Heart left ventricle (tissue), 16 donors: ENCODE results near the gene PHC3. TPM values are rescaled to one million over a fixed set of nuclear protein-coding genes. Genes with fewer than 3 reads are reported as not detected.

Experiments
- ATAC-seq, 4 donors: fragments of 200-7000 bp; cut with Tn5 transposase; one replicate each; pipeline ENCODE4 v1.9.1; 2020 to 2022; ENCODE audit warnings: moderate library complexity in 4 of 4, mild to moderate bottlenecking in 3 of 4, moderate number of reproducible peaks in 1 of 4
- DNase-seq, 5 donors: peaks; one replicate each; pipeline ENCODE4 v3.0.0-alpha.2; 2020
- H3K27ac ChIP-seq, 12 donors: fragments of 200-600 bp; sonication (generic) in 4 of 12; one replicate each; pipeline versions ENCODE4 v1.5.0 to v1.8.0; 2016 to 2022; ENCODE audit warnings: mild to moderate bottlenecking in 2 of 12
- H3K27me3 ChIP-seq, 9 donors: fragments of 200-600 bp; sonication (generic) in 2 of 9; one replicate each; pipeline versions ENCODE4 v1.5.1 to v1.8.0; 2016 to 2022; ENCODE audit warnings: mild to moderate bottlenecking in 3 of 9
- H3K36me3 ChIP-seq, 9 donors: fragments of 200-600 bp; sonication (generic) in 2 of 9; one replicate each; pipeline versions ENCODE4 v1.5.0 to v1.8.0; 2018 to 2022; ENCODE audit warnings: mild to moderate bottlenecking in 2 of 9
- H3K4me1 ChIP-seq, 12 donors: fragments of 200-600 bp; sonication (generic) in 4 of 12; one replicate each; pipeline versions ENCODE4 v1.5.0 to v1.8.0; 2016 to 2022; ENCODE audit warnings: mild to moderate bottlenecking in 3 of 12
- H3K4me3 ChIP-seq, 12 donors: fragments of 200-600 bp; sonication (generic) in 4 of 12; one replicate each; pipeline versions ENCODE4 v1.5.0 to v1.8.0; 2017 to 2022; ENCODE audit warnings: mild to moderate bottlenecking in 9 of 12, moderate library complexity in 4 of 12
- H3K9me3 ChIP-seq, 12 donors: fragments of 200-600 bp; sonication (generic) in 4 of 12; one replicate each; pipeline versions ENCODE4 v1.5.0 to v1.8.0; 2016 to 2022; ENCODE audit warnings: mild to moderate bottlenecking in 1 of 12
- POLR2A ChIP-seq, 2 donors: fragments of 450-650 bp; IDR thresholded peaks; one replicate each; pipeline ENCODE4 v1.6.1; 2017; ENCODE audit warnings: antibody characterized with exemption in 2 of 2, mild to moderate bottlenecking in 2 of 2, moderate library complexity in 2 of 2
- WGBS, 4 donors: extraction: QIAGEN DNeasy Blood & Tissue Kit in 2 of 4; methylation state at CpG; one replicate each; pipeline versions ENCODE4 v1.1.5 to v1.1.7; 2013 to 2018; 5-methylcytosine and 5-hydroxymethylcytosine counted together
- intact Hi-C, 10 donors: fragments of 100-400 bp; cut with DNase I; formaldehyde crosslinking; loops; one replicate each; pipeline versions ENCODE4 v1.11.1 to v1.14.2; 2022
- polyA plus RNA-seq, 2 donors: library from polyadenylated mRNA; stranded (reverse); fragments of 200-250 nt; gene quantifications; one replicate each; pipeline ENCODE4 v1.2.3, GENCODE V29; 2013
- total RNA-seq, 9 donors: library from RNA; depleted of rRNA in 2 of 9; stranded (reverse); fragments of >200 nt in 2 of 9; fragmentation: NEBNext Ultra II Directional in 3 of 9; extraction: Animal tissue kit (Norgen Biotek cat#: 25700) in 3 of 9; gene quantifications; one replicate each; pipeline versions ENCODE4 v1.1.0 to v1.2.4, GENCODE V29; 2016 to 2023
- TF ChIP-seq, protein P1 (sequence below), 12 donors: fragments of 200-600 bp; sonication (generic) in 4 of 12; IDR thresholded peaks; one replicate each; pipeline versions ENCODE4 v1.5.0 to v1.8.0; 2018 to 2022; ENCODE audit warnings: antibody characterized with exemption in 12 of 12, mild to moderate bottlenecking in 5 of 12
- donor health status: ischemic (EF 13 %, LVEDD 7.1; RV severe dilation, severe dysfunction).
- donor health status: healthy with polysubstance abuse.
- donor health status: DM: no; HTN: yes; CAD: no.
- donor health status: DM: no; HTN: no; CAD: no.
- donor health status: ischemic (EF 25% LVEDD 6.9; RV normal size, moderate dysfunction).
- donor health status: ischemic (EF 25% LVEDD 5.7; RV mildly dilated, moderate dysfunction).
- donor health status: healthy.
- donor health status: DM: yes; HTN: yes; CAD: no.
- donor health status: ischemic (EF 35%, LVEDD 5.7; RV mildly dilated, moderate dysfunction).
- donor health status: nonischemic (EF 11% LVEDD 7.7; RV severe dilation, severe dysfunction).
- donor health status: DM: yes; HTN: yes; CAD: no.
- donor health status: PGD.
- donor health status: ischemic (EF 29% LVEDD 5.4; RV normal size, mild dysfunction).
- donor health status: nonischemic (EF 23%, LVEDD 6.1; RV moderate dilation, normal function).

Gene PHC3
- total and polyA plus RNA-seq, 11 donors: 5.7 to 83.8 (median 42.4) TPM

DNA sequence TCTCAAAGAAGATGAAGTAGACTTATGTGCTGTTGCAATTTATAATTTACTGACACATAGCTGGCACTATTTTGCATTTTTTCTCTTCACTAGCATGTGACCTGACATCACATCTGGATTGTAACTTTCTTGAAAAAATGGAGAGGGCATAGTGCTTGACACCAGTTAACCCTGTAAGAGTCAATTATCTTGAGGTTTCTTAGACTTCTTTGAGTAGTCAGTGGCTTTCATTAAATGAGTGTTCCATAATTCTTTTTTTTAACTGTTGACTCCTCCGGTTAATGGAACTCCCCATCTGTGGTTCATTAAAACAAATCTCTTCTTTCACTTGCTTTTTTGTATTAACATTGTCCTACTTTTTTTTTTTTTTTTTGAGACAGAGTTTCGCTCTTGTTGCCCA is 23.8 kb upstream of the PHC3 start:
- H3K36me3 ChIP-seq: no peaks in the 10 kb centered on the region
- intact Hi-C loops: no loop called here
- no peak overlapping the region for H3K4me3 ChIP-seq
- no peaks in the 10 kb centered on the region for H3K4me1 ChIP-seq
- ATAC-seq: no peak
- H3K27me3 ChIP-seq: peaks cover 0 to 14% (median 0%) of the 10 kb centered on the region in 9 donors
- no peaks in the 10 kb centered on the region for H3K9me3 ChIP-seq
- TF ChIP-seq, protein P1, sequence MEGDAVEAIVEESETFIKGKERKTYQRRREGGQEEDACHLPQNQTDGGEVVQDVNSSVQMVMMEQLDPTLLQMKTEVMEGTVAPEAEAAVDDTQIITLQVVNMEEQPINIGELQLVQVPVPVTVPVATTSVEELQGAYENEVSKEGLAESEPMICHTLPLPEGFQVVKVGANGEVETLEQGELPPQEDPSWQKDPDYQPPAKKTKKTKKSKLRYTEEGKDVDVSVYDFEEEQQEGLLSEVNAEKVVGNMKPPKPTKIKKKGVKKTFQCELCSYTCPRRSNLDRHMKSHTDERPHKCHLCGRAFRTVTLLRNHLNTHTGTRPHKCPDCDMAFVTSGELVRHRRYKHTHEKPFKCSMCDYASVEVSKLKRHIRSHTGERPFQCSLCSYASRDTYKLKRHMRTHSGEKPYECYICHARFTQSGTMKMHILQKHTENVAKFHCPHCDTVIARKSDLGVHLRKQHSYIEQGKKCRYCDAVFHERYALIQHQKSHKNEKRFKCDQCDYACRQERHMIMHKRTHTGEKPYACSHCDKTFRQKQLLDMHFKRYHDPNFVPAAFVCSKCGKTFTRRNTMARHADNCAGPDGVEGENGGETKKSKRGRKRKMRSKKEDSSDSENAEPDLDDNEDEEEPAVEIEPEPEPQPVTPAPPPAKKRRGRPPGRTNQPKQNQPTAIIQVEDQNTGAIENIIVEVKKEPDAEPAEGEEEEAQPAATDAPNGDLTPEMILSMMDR (IDR thresholded peaks at IDR 0.05): no peak
- no peak for TF ChIP-seq POLR2A (IDR thresholded peaks at IDR 0.05)
- WGBS, 4 donors: 89 to 99% (median 95%) methylated on average over 2 of the region's 2 CpGs
- no peak for DNase-seq
- no peak overlapping the region for H3K27ac ChIP-seq

DNA sequence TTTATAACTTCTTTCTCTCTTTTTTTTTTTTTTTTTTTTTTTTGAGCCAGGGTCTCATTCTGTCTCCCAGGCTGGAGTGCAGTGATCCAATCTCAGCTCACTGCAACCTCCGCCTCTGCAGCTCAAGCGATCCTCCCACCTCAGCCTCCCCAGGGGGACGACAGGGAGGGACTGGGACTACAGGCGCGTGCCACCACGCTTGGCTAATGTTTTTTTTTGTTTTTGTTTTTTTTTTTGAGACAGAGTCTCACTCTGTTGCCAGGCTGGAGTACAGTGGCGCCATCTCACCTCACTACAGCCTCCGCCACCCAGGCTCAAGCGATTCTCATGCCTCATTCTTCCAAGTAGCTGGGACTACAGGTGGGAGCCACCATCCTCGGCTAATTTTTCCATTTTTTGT is 23.0 kb upstream of the PHC3 start:
- Histone ChIP-seq H3K36me3 (no peaks in the 10 kb centered on the region), H3K4me1 (no peaks in the 10 kb centered on the region), H3K27me3 (peaks cover 0 to 14% (median 0%) of the 10 kb centered on the region in 9 donors), H3K27ac (no peak overlapping the region), H3K9me3 (no peaks in the 10 kb centered on the region), H3K4me3 (no peak overlapping the region)
- ATAC-seq: no peak
- no peak for DNase-seq
- intact Hi-C loops: no loop called here
- 88 to 91% (median 91%) methylated on average over 10 of the region's 10 CpGs for WGBS, 4 donors
- TF ChIP-seq POLR2A (IDR thresholded peaks at IDR 0.05): no peak
- TF ChIP-seq, protein P1 (IDR thresholded peaks at IDR 0.05): no peak

DNA sequence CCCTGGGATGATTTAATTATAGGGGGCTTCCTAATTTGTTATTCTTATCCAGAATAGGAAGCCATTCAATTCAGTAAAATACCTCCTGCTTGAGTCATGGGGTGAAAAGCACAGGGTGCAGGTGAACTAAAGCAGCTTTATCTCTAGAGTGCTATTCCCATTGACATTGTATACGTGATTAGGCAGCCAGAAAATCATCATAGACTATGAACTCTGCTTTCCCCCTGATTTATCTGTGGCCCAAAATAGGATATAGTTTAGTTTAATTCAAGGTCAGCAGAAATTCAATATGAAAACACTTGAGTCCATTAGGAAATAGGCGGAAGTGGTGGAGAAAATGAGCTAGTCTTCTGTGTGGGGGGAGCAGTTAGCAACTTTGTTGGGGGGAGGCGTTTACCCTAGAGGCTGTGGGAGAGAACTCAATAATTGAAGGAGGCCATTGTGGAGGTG is 22.5 kb upstream of the PHC3 start:
- no peak for ATAC-seq
- no peaks in the 10 kb centered on the region for H3K4me1 ChIP-seq
- peaks cover 0 to 14% (median 0%) of the 10 kb centered on the region in 9 donors for H3K27me3 ChIP-seq
- no peak overlapping the region for H3K4me3 ChIP-seq
- DNase-seq: no peak
- no peak overlapping the region for H3K27ac ChIP-seq
- H3K36me3 ChIP-seq: no peaks in the 10 kb centered on the region
- no peaks in the 10 kb centered on the region for H3K9me3 ChIP-seq
- no peak for TF ChIP-seq POLR2A (IDR thresholded peaks at IDR 0.05)
- TF ChIP-seq, protein P1 (IDR thresholded peaks at IDR 0.05): no peak
- whole genome bisulfite sequencing, 4 donors: 55 to 69% (median 63%) methylated on average over 3 of the region's 3 CpGs
- intact Hi-C loops: no loop called here

DNA sequence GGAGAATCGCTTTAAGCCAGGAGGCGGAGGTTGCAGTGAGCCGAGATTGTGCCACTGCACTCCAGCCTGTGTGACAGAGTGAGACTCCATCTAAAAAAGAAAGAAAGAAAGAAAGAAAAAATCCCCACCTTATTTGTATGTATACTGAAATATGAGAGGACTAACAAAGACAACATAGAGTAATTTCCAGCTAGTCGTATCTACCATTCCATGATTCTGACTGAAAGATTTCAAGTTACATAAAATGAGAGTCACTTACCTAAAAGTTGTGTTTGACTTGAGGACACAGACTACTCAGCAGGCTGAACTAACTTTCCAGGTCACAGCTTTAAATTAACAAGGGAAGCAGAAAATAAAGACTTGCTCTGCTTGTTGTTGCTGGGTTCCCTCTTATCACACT is 21.9 kb upstream of the PHC3 start:
- WGBS, 4 donors: 84 to 93% (median 90%) methylated on average over 4 of the region's 4 CpGs
- Histone ChIP-seq H3K27ac (no peak overlapping the region), H3K27me3 (peaks cover 0 to 14% (median 0%) of the 10 kb centered on the region in 9 donors), H3K4me3 (no peak overlapping the region), H3K4me1 (no peaks in the 10 kb centered on the region), H3K9me3 (no peaks in the 10 kb centered on the region), H3K36me3 (no peaks in the 10 kb centered on the region)
- ATAC-seq (no peak), DNase-seq (no peak)
- TF ChIP-seq POLR2A (IDR thresholded peaks at IDR 0.05): no peak
- TF ChIP-seq, protein P1 (IDR thresholded peaks at IDR 0.05): no peak
- intact Hi-C loops: no loop called here
